GM11168 (cell line): ENCODE results near the gene WWC2.

Experiments
- in situ Hi-C: fragments of 300-500 bp; cut with MboI; formaldehyde crosslinking; loops from one replicate; pipeline ENCODE4 v1.12.0; 2022; ENCODE audit warnings: low sequenced_read_pairs; ENCODE audit not compliant: unreplicated experiment

The WWC2 gene

GRCh38 chr4:183362036-183362435 is 263.0 kb downstream of the WWC2 start:
- in situ Hi-C loops: no loop called here

GRCh38 chr4:183362916-183363542 is 264.0 kb downstream of the WWC2 start:
- in situ Hi-C loops: no loop called here

- in situ Hi-C loops: no loop called here
Measured at GRCh38 chr4:183364025-183364424, 265.0 kb downstream of the WWC2 start.

GRCh38 chr4:183366206-183366835 is 267.3 kb downstream of the WWC2 start:
- in situ Hi-C loops: no loop called here

GRCh38 chr4:183369073-183369472 is 270.0 kb downstream of the WWC2 start:
- in situ Hi-C loops: no loop called here
